Glutamatergic neuron (in vitro differentiated cells): ENCODE measurements around the gene PDE7B. TPM values are rescaled to one million over a fixed set of nuclear protein-coding genes. Genes with fewer than 3 reads are reported as not detected.

Experiments
- DNase-seq: peaks from one replicate; pipeline ENCODE4 v3.0.0; 2022
- H3K27ac Mint-ChIP-seq: one replicate; pipeline ENCODE4 v1.8.0; 2020; ENCODE audit warnings: mild to moderate bottlenecking, mixed read lengths, inconsistent platforms; ENCODE audit not compliant: unreplicated experiment
- H3K27me3 Mint-ChIP-seq: one replicate; pipeline ENCODE4 v1.8.0; 2020; ENCODE audit warnings: mild to moderate bottlenecking, moderate library complexity, mixed read lengths, inconsistent platforms; ENCODE audit not compliant: unreplicated experiment
- H3K36me3 Mint-ChIP-seq: one replicate; pipeline ENCODE4 v1.8.0; 2020; ENCODE audit warnings: mild to moderate bottlenecking, mixed read lengths, inconsistent platforms; ENCODE audit not compliant: unreplicated experiment
- H3K4me1 Mint-ChIP-seq: one replicate; pipeline ENCODE4 v1.8.0; 2020; ENCODE audit warnings: mild to moderate bottlenecking, low read depth, mixed read lengths, inconsistent platforms; ENCODE audit not compliant: unreplicated experiment
- H3K4me3 Mint-ChIP-seq: one replicate; pipeline ENCODE4 v1.8.0; 2020; ENCODE audit warnings: mild to moderate bottlenecking, mixed read lengths, inconsistent platforms; ENCODE audit not compliant: unreplicated experiment
- H3K9me3 Mint-ChIP-seq: one replicate; pipeline ENCODE4 v1.8.0; 2020; ENCODE audit warnings: mild to moderate bottlenecking, moderate library complexity, mixed read lengths, inconsistent platforms; ENCODE audit not compliant: unreplicated experiment
- total RNA-seq: library from RNA; stranded (reverse); fragmentation: NEBNext Ultra II Directional; extraction: Animal tissue kit (Norgen Biotek cat#: 25700); gene quantifications from one replicate; pipeline ENCODE4 v1.2.1, GENCODE V29; 2021; ENCODE audit not compliant: unreplicated experiment
- TF ChIP-seq, protein P1 (sequence below): fragments of 200-600 bp; sonication (generic); IDR thresholded peaks from one replicate; pipeline ENCODE4 v1.5.0; 2021; ENCODE audit not compliant: partially characterized antibody, unreplicated experiment

Gene PDE7B
- total RNA-seq, 1 donor from 2014 or later: not detected

GRCh38 chr6:136022224-136022874 lies 170.8 kb downstream of the PDE7B start:
- TF ChIP-seq, protein P1, sequence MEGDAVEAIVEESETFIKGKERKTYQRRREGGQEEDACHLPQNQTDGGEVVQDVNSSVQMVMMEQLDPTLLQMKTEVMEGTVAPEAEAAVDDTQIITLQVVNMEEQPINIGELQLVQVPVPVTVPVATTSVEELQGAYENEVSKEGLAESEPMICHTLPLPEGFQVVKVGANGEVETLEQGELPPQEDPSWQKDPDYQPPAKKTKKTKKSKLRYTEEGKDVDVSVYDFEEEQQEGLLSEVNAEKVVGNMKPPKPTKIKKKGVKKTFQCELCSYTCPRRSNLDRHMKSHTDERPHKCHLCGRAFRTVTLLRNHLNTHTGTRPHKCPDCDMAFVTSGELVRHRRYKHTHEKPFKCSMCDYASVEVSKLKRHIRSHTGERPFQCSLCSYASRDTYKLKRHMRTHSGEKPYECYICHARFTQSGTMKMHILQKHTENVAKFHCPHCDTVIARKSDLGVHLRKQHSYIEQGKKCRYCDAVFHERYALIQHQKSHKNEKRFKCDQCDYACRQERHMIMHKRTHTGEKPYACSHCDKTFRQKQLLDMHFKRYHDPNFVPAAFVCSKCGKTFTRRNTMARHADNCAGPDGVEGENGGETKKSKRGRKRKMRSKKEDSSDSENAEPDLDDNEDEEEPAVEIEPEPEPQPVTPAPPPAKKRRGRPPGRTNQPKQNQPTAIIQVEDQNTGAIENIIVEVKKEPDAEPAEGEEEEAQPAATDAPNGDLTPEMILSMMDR: no peak
- Mint-ChIP-seq H3K36me3 (no peaks in the 10 kb centered on the region), H3K27me3 (peaks cover 4% of the 10 kb centered on the region), H3K4me3 (no peak overlapping the region), H3K9me3 (peaks cover 4% of the 10 kb centered on the region), H3K4me1 (peaks cover 5% of the 10 kb centered on the region), H3K27ac (no peak overlapping the region)
- no peak for DNase-seq

GRCh38 chr6:136024711-136025110 lies 173.2 kb downstream of the PDE7B start:
- Mint-ChIP-seq H3K36me3 (no peaks in the 10 kb centered on the region), H3K27ac (no peak overlapping the region), H3K4me1 (peaks cover 5% of the 10 kb centered on the region), H3K4me3 (no peak overlapping the region), H3K9me3 (peaks cover 4% of the 10 kb centered on the region), H3K27me3 (peaks cover 2% of the 10 kb centered on the region)
- TF ChIP-seq, protein P1: no peak
- no peak for DNase-seq

DNA sequence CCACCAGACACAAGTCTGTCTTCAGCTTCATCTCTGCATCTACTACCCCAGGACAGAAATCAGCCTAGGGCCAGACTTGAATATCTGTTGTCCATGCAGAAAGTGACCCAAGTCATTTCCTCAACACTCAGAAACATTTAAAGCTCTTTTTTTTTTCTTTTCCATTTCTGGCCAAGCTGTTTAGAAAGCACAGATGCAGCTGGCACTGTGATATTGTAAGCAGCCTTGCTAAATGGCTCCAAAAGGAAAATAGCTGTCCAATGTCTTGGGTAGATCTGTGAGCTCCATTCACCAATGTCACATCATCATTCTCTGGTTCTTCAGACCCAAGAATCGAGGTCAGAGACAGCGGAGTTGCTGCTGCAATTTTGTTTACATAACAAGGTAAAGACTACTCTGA lies 174.2 kb downstream of the PDE7B start:
- Mint-ChIP-seq H3K4me3 (no peak overlapping the region), H3K27me3 (peaks cover 2% of the 10 kb centered on the region), H3K4me1 (peaks cover 5% of the 10 kb centered on the region), H3K27ac (no peak overlapping the region), H3K9me3 (peaks cover 4% of the 10 kb centered on the region), H3K36me3 (no peaks in the 10 kb centered on the region)
- no peak for DNase-seq
- TF ChIP-seq, protein P1: no peak

- Mint-ChIP-seq H3K36me3 (no peaks in the 10 kb centered on the region), H3K4me3 (no peak overlapping the region), H3K27ac (no peak overlapping the region), H3K9me3 (no peaks in the 10 kb centered on the region), H3K27me3 (no peaks in the 10 kb centered on the region), H3K4me1 (no peaks in the 10 kb centered on the region)
- DNase-seq: no peak
- TF ChIP-seq, protein P1: no peak
Observed at GRCh38 chr6:136030131-136030530, 178.6 kb downstream of the PDE7B start.

DNA sequence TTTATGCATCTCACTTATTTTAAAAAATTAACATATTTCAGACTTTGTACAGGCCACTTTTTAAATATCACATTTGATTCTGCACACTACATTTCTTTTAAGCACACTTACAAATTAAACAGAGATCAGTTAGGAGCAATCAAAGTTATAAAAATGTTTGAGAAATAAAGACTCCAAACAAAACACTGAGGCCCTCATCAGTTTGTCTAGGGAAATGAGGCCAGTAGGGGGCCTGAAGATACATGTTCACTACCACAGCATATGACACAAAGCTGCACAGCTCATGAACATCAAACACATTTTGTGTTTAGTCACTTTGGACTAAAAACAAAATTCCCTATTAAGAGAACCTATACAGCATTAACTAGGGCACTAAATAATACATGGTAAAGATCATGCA lies 180.5 kb downstream of the PDE7B start:
- Mint-ChIP-seq H3K27me3 (no peaks in the 10 kb centered on the region), H3K9me3 (no peaks in the 10 kb centered on the region), H3K36me3 (no peaks in the 10 kb centered on the region), H3K4me3 (no peak overlapping the region), H3K4me1 (no peaks in the 10 kb centered on the region), H3K27ac (no peak overlapping the region)
- TF ChIP-seq, protein P1: peak; percentile 48
- DNase-seq: no peak
